Fibroblast of skin of right quadriceps (primary cell): Measurements from ENCODE around the gene SOX6.

Experiments
- DNase-seq: peaks from one replicate; pipeline ENCODE4 v3.0.0-alpha.2; 2013

Gene SOX6

GRCh38 chr11:16265022-16265421, 91.3 kb downstream of the SOX6 start:
- no peak for DNase-seq

GRCh38 chr11:16262645-16262955, 93.7 kb downstream of the SOX6 start:
- no peak for DNase-seq

DNA sequence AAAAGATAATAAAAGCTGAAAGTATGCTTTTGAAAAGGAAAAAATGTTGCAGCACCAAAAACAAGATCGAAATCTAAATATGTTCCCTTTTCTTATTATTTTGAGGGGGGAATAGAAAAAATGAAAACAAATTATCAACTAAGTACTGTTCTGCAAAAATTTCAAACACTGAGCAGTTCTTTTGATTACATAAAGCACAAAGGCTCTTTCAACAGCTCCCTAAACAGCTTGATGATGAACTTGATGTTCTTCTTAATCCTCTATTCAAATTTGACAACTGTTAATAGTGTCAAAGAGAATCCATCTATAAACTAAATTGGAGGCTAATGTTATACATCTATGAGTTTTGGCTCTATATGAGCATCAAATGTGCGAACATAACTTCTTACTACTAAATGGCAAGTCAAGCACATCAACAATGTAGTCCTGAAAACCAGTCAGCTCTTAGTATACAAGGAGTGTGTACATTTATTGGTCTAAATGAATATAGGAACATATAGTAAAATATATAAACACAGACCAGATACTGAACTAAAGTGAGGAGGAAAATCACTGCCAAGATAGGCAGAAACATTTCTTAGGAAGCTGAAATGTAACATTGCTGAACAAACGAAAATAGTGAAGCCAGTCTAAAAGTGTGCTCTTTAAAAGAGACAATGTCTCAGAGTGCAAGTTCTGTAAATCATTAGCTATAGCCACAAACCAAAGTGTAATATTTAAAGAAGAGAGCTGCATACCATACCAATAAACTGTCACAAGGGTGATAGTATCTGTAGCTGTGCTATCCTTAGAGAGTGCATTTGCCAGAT, 94.3 kb downstream of the SOX6 start:
- DNase-seq: no peak

GRCh38 chr11:16252373-16252772, 104.0 kb downstream of the SOX6 start:
- DNase-seq: peak; percentile 10

- no peak for DNase-seq
These were observed 108.1 kb downstream of the SOX6 start for GRCh38 chr11:16248248-16248647.

- no peak for DNase-seq
These were observed 113.5 kb downstream of the SOX6 start for GRCh38 chr11:16242806-16243205.

- DNase-seq: no peak
These were observed 115.7 kb downstream of the SOX6 start for GRCh38 chr11:16240687-16241086.

GRCh38 chr11:16239141-16240105, 116.9 kb downstream of the SOX6 start:
- peak; percentile 9 for DNase-seq

DNA sequence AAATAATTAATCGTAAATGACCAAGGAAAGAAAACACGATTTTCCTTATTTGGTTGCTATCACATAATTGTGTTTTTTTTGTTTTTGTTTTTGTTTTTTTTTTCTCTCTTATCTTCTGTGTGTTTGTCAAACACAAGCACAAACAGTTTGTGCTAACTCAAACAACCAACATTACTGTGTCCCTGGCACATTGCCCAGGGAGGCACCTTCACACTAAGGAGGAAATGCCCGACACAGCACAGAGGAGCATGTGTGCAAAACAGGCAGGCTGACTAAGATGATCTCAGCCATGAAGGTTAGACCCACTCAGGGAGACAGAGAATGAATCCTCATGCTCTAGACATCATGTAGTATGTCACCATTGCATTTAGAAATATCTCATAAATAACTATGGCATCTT, 130.1 kb downstream of the SOX6 start:
- DNase-seq: peak; percentile 48

DNA sequence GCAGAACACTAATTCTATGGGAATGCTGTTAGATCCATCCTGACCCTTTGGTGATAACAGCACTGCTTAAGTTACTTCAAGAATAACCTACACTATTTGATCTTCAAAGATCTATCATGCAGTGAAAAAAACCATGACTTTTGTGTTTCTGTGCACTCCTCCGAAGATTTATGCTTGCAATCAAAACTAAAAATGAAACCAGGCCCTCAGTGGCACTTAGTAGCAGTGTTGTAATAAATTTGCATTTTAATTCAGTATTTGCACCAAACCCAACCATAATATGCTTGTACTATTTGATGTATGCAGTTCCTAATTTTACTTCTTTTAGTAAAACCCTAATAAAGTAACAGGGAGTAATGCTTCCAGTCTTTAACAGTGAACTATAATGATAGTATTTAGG, 130.7 kb downstream of the SOX6 start:
- no peak for DNase-seq

GRCh38 chr11:16223558-16223957, 132.8 kb downstream of the SOX6 start:
- no peak for DNase-seq

DNA sequence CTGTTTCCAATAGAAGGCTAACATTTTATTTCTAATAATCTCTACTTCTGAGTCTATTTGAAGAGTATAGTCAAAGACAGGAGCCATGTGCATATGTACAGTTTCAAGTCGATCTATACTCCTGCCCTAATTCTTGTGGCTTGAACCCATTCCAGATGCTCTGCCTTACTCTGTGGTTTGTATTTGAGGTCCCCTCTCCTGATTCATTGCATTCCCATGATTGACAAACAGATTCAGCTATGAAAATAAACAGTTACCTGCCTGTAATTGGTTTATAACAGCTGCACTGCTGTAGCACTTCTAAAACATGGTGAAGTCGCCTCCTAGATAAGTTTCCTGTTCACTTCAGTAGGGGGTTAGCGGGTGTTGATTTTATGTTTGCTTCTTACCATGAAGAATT, 138.7 kb downstream of the SOX6 start:
- DNase-seq: no peak

GRCh38 chr11:16216831-16217230, 139.5 kb downstream of the SOX6 start:
- DNase-seq: no peak

GRCh38 chr11:16215352-16215751, 141.0 kb downstream of the SOX6 start:
- no peak for DNase-seq

- no peak for DNase-seq
These were observed 144.9 kb downstream of the SOX6 start for GRCh38 chr11:16211407-16211806.

- peak; percentile 23 for DNase-seq
These were observed 152.1 kb downstream of the SOX6 start for GRCh38 chr11:16204261-16204660.

- DNase-seq: peak; percentile 86
These were observed 160.7 kb downstream of the SOX6 start for GRCh38 chr11:16195651-16196050.

DNA sequence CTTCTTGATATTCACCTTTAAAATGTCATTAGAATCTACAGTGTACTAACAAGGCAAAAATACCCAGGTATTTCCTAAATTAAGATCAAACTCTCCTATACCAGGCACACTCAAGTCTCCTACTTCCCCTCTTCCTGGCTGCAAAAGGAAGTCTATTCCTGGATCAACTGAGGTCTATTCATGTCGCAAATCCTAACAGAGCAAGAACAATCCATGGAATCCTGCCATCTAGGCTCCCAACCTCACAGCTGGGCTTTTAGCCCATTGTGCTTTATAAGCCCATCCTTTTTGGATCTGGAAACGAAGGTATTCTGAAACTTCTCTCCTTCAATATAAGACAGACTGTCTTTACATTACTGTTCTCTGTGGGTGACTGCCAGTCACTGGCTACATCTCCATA, 161.8 kb downstream of the SOX6 start:
- DNase-seq: peak; percentile 27

- no peak for DNase-seq
These were observed 162.4 kb downstream of the SOX6 start for GRCh38 chr11:16193897-16194381.

DNA sequence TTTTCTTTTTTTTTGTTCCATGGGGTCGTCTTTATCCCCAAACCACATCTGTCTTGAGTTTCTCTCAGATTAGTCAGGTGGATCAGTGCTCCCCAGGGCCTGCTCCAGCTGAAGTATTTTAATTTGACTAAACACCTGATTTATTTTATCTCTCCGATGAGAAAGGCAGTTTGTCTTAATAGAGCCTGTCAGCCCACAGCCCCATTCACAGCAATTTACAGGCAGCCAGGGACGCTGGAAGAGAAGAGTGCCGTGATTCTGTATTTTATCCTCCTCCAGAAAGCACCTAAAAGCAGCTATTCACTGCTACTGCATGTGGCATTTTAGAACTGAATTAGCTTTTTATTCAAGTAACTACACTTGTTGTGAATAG, 164.5 kb downstream of the SOX6 start:
- no peak for DNase-seq

GRCh38 chr11:16191212-16191867, 165.0 kb downstream of the SOX6 start:
- DNase-seq: no peak

- no peak for DNase-seq
These were observed 169.7 kb downstream of the SOX6 start for GRCh38 chr11:16186680-16187079.

DNA sequence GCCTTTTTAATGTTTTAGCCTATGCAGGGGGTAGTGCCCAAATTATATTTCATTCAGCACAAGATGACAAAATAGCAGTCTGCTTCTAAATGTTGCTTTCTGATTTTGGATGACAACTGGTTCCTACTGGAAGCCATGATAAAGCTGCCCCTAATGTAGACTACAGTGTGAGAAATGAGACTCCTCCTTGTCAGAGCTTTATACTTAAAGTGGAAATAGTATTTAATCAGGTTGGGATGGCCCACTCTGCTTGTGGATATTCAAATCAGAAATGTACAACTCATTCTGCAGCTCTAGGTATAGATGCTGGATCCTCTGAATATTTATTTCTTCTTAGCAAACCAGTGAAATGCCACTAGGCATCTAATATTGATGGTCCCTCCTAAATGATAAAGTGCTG, 171.3 kb downstream of the SOX6 start:
- DNase-seq: no peak
